Chondrocyte (in vitro differentiated cells): ENCODE data around the gene SNRPD1. TPM values are rescaled to one million over a fixed set of nuclear protein-coding genes. Genes with fewer than 3 reads are reported as not detected.
"Not testable (repeated sequence)": the region's sequence is repeated elsewhere in the genome, so short reads cannot be mapped to it uniquely, and the experiment has no call there.

ENCODE experiments used
- DNase-seq: peaks from one replicate; pipeline ENCODE4 v3.0.0; 2021; ENCODE audit warnings: mixed read lengths, low spot score
- H3K27ac Mint-ChIP-seq: one replicate; pipeline ENCODE4 v1.8.0; 2021; ENCODE audit warnings: mild to moderate bottlenecking, moderate library complexity, mixed read lengths; ENCODE audit not compliant: unreplicated experiment
- H3K27me3 Mint-ChIP-seq: 2 replicates; pipeline ENCODE4 v1.8.0; 2021; ENCODE audit warnings: low read depth, mixed read lengths
- H3K36me3 Mint-ChIP-seq: 2 replicates; pipeline ENCODE4 v1.8.0; 2021; ENCODE audit warnings: low read depth, mixed read lengths
- H3K4me1 Mint-ChIP-seq: 2 replicates; pipeline ENCODE4 v1.8.0; 2021; ENCODE audit warnings: low read depth, mild to moderate bottlenecking, mixed read lengths
- H3K4me3 Mint-ChIP-seq: one replicate; pipeline ENCODE4 v1.8.0; 2021; ENCODE audit warnings: mild to moderate bottlenecking, moderate library complexity, mixed read lengths; ENCODE audit not compliant: unreplicated experiment
- H3K9me3 Mint-ChIP-seq: 2 replicates; pipeline ENCODE4 v1.8.0; 2021; ENCODE audit warnings: low read depth, mixed read lengths
- total RNA-seq: library from RNA; stranded (reverse); gene quantifications from 3 replicates; pipeline ENCODE4 v1.2.1, GENCODE V29; 2021
- TF ChIP-seq, protein P1 (sequence below): fragments of 200-600 bp; sonication (generic); IDR thresholded peaks from 2 replicates; pipeline ENCODE4 v1.5.0; 2021; ENCODE audit warnings: antibody characterized with exemption, mild to moderate bottlenecking, moderate library complexity

The SNRPD1 gene
- total RNA-seq, 1 donor from 2014 or later: 33.7 TPM

DNA sequence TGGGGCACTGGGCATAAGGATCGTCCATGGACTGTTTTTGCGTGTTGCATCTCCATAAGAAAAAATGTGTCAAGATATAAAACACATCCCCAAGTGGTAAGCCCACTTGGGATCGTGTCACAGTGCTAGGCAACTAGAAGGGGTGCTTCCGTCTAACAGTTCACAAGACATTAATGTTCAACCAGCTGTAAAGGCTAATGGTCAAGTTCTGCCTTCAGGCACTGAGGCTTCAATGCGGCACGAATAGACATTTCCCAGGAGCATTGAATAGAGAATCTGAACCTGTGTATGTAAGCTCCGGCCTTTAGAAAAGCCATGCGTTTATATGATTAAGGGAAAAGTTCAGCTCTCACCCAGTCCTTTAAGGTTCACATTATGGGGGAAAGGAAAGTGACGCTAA is 50.5 kb downstream of the SNRPD1 start:
- Mint-ChIP-seq H3K9me3 (no peaks in the 10 kb centered on the region), H3K36me3 (no peaks in the 10 kb centered on the region), H3K27me3 (no peaks in the 10 kb centered on the region), H3K4me3 (no peak overlapping the region), H3K27ac (no peak overlapping the region), H3K4me1 (no peaks in the 10 kb centered on the region)
- TF ChIP-seq, protein P1, sequence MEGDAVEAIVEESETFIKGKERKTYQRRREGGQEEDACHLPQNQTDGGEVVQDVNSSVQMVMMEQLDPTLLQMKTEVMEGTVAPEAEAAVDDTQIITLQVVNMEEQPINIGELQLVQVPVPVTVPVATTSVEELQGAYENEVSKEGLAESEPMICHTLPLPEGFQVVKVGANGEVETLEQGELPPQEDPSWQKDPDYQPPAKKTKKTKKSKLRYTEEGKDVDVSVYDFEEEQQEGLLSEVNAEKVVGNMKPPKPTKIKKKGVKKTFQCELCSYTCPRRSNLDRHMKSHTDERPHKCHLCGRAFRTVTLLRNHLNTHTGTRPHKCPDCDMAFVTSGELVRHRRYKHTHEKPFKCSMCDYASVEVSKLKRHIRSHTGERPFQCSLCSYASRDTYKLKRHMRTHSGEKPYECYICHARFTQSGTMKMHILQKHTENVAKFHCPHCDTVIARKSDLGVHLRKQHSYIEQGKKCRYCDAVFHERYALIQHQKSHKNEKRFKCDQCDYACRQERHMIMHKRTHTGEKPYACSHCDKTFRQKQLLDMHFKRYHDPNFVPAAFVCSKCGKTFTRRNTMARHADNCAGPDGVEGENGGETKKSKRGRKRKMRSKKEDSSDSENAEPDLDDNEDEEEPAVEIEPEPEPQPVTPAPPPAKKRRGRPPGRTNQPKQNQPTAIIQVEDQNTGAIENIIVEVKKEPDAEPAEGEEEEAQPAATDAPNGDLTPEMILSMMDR: no peak
- DNase-seq: no peak

- TF ChIP-seq, protein P1: no peak
- Mint-ChIP-seq H3K4me1 (no peaks in the 10 kb centered on the region), H3K36me3 (no peaks in the 10 kb centered on the region), H3K4me3 (no peak overlapping the region), H3K27ac (no peak overlapping the region), H3K9me3 (no peaks in the 10 kb centered on the region), H3K27me3 (no peaks in the 10 kb centered on the region)
- no peak for DNase-seq
Observed at GRCh38 chr18:21663578-21663977, 51.5 kb downstream of the SNRPD1 start.

DNA sequence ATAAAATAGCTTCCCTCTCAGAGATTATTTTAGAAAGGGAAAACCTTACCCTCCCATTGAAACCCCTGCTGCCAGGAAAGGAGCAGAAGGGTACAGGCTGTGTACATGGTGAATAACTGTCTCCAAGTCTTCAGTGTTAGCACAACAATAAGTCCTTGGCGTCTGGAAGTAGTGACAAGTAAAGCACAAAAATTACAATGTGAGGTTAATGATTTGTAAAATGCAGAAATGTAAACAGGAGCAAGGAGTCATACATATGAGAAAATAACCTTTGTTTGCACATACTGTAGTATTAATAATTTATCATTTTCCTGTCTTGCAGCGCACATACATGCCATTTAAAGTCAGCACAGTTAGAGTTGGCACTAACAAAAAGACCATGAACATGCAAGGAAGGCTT is 52.0 kb downstream of the SNRPD1 start:
- Mint-ChIP-seq H3K27ac (no peak overlapping the region), H3K9me3 (no peaks in the 10 kb centered on the region), H3K4me1 (no peaks in the 10 kb centered on the region), H3K36me3 (no peaks in the 10 kb centered on the region), H3K4me3 (no peak overlapping the region), H3K27me3 (no peaks in the 10 kb centered on the region)
- TF ChIP-seq, protein P1: no peak
- DNase-seq: no peak

- Mint-ChIP-seq H3K27ac (peak overlapping the region; percentile 5), H3K4me1 (peaks cover 6% of the 10 kb centered on the region)
Observed at GRCh38 chr18:21669736-21670285, 57.7 kb downstream of the SNRPD1 start.

GRCh38 chr18:21672521-21673267 is 60.6 kb downstream of the SNRPD1 start:
- no peak overlapping the region for H3K4me3 Mint-ChIP-seq
- TF ChIP-seq, protein P1: no peak
- H3K36me3 Mint-ChIP-seq: no peaks in the 10 kb centered on the region
- H3K27ac Mint-ChIP-seq: no peak overlapping the region
- H3K4me1 Mint-ChIP-seq: peaks cover 6% of the 10 kb centered on the region
- H3K9me3 Mint-ChIP-seq: no peaks in the 10 kb centered on the region
- DNase-seq: no peak
- H3K27me3 Mint-ChIP-seq: no peaks in the 10 kb centered on the region

More at GRCh38 chr18:21669736-21670285, 57.7 kb downstream of the SNRPD1 start:
- no peaks in the 10 kb centered on the region for H3K36me3 Mint-ChIP-seq
- H3K4me3 Mint-ChIP-seq: no peak overlapping the region
- no peak for DNase-seq
- H3K9me3 Mint-ChIP-seq: no peaks in the 10 kb centered on the region
- TF ChIP-seq, protein P1: no peak
- H3K27me3 Mint-ChIP-seq: no peaks in the 10 kb centered on the region

DNA sequence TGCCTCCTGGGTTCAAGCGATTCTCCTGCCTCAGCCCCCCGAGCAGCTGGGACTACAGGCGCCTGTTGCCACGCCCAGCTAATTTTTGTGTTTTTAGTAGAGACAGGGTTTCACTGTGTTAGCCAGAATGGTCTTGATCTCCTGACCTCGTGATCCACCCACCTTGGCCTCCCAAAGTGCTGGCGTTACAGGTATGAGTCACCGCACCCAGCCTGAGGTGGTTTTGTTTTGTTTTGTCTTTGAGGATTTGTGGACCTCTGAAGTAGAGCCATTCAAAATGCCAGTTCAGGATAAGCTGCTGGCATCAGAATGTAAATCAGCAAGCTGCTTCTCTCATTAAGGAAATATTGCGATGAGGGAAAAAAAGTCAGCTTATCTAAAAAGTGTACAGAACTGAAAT is 63.2 kb downstream of the SNRPD1 start:
- not testable (repeated sequence) for H3K9me3 Mint-ChIP-seq, H3K4me1 Mint-ChIP-seq, H3K27ac Mint-ChIP-seq, H3K27me3 Mint-ChIP-seq, H3K4me3 Mint-ChIP-seq, H3K36me3 Mint-ChIP-seq, DNase-seq
